HG03457 (cell line): ENCODE measurements around the gene ATXN10.

Experiments
- ATAC-seq: cut with Tn5 transposase; IDR thresholded peaks from one replicate; pipeline ENCODE4 v1.9.1; 2021; ENCODE audit warnings: moderate number of reproducible peaks; ENCODE audit not compliant: unreplicated experiment

Gene ATXN10

GRCh38 chr22:45845076-45845487 lies 173.4 kb downstream of the ATXN10 start:
- no peak for ATAC-seq

- ATAC-seq: no peak
Observed at GRCh38 chr22:45846952-45847351, 175.3 kb downstream of the ATXN10 start.

- ATAC-seq: no peak
Observed at GRCh38 chr22:45848904-45849303, 177.3 kb downstream of the ATXN10 start.

GRCh38 chr22:45852826-45853225 lies 181.2 kb downstream of the ATXN10 start:
- ATAC-seq: no peak

GRCh38 chr22:45855961-45856360 lies 184.3 kb downstream of the ATXN10 start:
- no peak for ATAC-seq

- ATAC-seq: no peak
Observed at GRCh38 chr22:45857519-45857918, 185.9 kb downstream of the ATXN10 start.

- ATAC-seq: no peak
Observed at GRCh38 chr22:45859231-45860161, 187.9 kb downstream of the ATXN10 start.

GRCh38 chr22:45860201-45860600 lies 188.6 kb downstream of the ATXN10 start:
- ATAC-seq: no peak

GRCh38 chr22:45861259-45861658 lies 189.6 kb downstream of the ATXN10 start:
- no peak for ATAC-seq

GRCh38 chr22:45863981-45864751 lies 192.5 kb downstream of the ATXN10 start:
- no peak for ATAC-seq

GRCh38 chr22:45864959-45865476 lies 193.4 kb downstream of the ATXN10 start:
- no peak for ATAC-seq

- no peak for ATAC-seq
Observed at GRCh38 chr22:45865561-45866125, 194.0 kb downstream of the ATXN10 start.

GRCh38 chr22:45866126-45866645 lies 194.6 kb downstream of the ATXN10 start:
- no peak for ATAC-seq

GRCh38 chr22:45866646-45867117 lies 195.0 kb downstream of the ATXN10 start:
- ATAC-seq: no peak

GRCh38 chr22:45867118-45867905 lies 195.7 kb downstream of the ATXN10 start:
- ATAC-seq: no peak

- no peak for ATAC-seq
Observed at GRCh38 chr22:45867906-45868555, 196.4 kb downstream of the ATXN10 start.

GRCh38 chr22:45868571-45869339 lies 197.1 kb downstream of the ATXN10 start:
- ATAC-seq: no peak

GRCh38 chr22:45869340-45869847 lies 197.8 kb downstream of the ATXN10 start:
- ATAC-seq: no peak

- ATAC-seq: no peak
Observed at GRCh38 chr22:45870011-45870410, 198.4 kb downstream of the ATXN10 start.
